ENCODE results near the gene MAP4K4. TPM values are rescaled to one million over a fixed set of nuclear protein-coding genes. Genes with fewer than 3 reads are reported as not detected.

Gene MAP4K4
- total RNA-seq, 1 experiment from 2014 or later, result 132 TPM

- H2BK120ac ChIP-seq (ENCODE audit: low read depth, low read length, poor library complexity, severe bottlenecking), result no peak overlapping the region
- H2BK5ac ChIP-seq (ENCODE audit: insufficient read length, low read length), result no peak overlapping the region
- no peak overlapping the region for H2BK15ac ChIP-seq (ENCODE audit: low read depth, low read length)
- H2BK12ac ChIP-seq (ENCODE audit: insufficient read length, low read depth, low read length), result no peak overlapping the region
- no peaks in the 10 kb centered on the region for H3K9me3 ChIP-seq (ENCODE audit: control insufficient read depth, low read depth, low read length)
- H4K5ac ChIP-seq (ENCODE audit: insufficient read length, low read depth, low read length), result no peak overlapping the region
- no peak overlapping the region for H4K91ac ChIP-seq (ENCODE audit: insufficient read length, low read depth, low read length)
- no CpG with 5 or more reads among the region's 1 CpG for WGBS (ENCODE audit: extremely low coverage, insufficient read length, low lambda C conversion rate)
- no peak overlapping the region for H3K56ac ChIP-seq (ENCODE audit: insufficient read length, low read depth, low read length)
- Mint-ChIP-seq H3K4me1 (peaks cover 62 to 63% of the 10 kb centered on the region in 2 experiments), H3K4me3 (no peak overlapping the region), H3K27me3 (ENCODE audit: low read depth) (no peaks in the 10 kb centered on the region), H3K36me3 (ENCODE audit: insufficient read depth in 1 of 3, low read depth in 3 of 3) (peaks cover 3 to 13% (median 4%) of the 10 kb centered on the region in 3 experiments), H3K9me3 (no peaks in the 10 kb centered on the region), H3K27ac (no peak overlapping the region)
- H3K79me2 ChIP-seq (ENCODE audit: insufficient read depth, low read length), result peaks cover 24% of the 10 kb centered on the region
- no peaks in the 10 kb centered on the region for H4K20me1 ChIP-seq (ENCODE audit: control insufficient read depth, insufficient read depth, insufficient read length)
- H3K14ac ChIP-seq (ENCODE audit: insufficient read depth, low read length), result no peak overlapping the region
- no peaks in the 10 kb centered on the region for H3K27me3 ChIP-seq (ENCODE audit: insufficient read depth, low read length)
- H2AFZ ChIP-seq (ENCODE audit: low read length), result no peak overlapping the region
- TF ChIP-seq CTCF (conservative IDR thresholded peaks at IDR 0.05), result no peak
- no peak overlapping the region for H2BK20ac ChIP-seq (ENCODE audit: low read depth, low read length, poor library complexity, severe bottlenecking)
- H3K4me1 ChIP-seq (ENCODE audit: insufficient read depth, low read length), result peaks cover 6% of the 10 kb centered on the region; the same call in 1 of the 2 replicates
- no peak overlapping the region for H2AK5ac ChIP-seq (ENCODE audit: insufficient read length, low read length)
- H3T11ph ChIP-seq (ENCODE audit: low read length), result no peak overlapping the region
- no peak overlapping the region for H3K23ac ChIP-seq (ENCODE audit: insufficient read length, low read depth, low read length)
- H3K4me2 ChIP-seq (ENCODE audit: insufficient read depth, insufficient read length, low read length), result no peak overlapping the region
- H3K18ac ChIP-seq (ENCODE audit: insufficient read length, low read depth, low read length), result no peak overlapping the region
- H3K79me1 ChIP-seq (ENCODE audit: insufficient read depth, low read depth, low read length, poor library complexity, severe bottlenecking), result peaks cover 3% of the 10 kb centered on the region
- no peaks in the 10 kb centered on the region for H3K23me2 ChIP-seq (ENCODE audit: insufficient read length, low read depth, low read length, poor library complexity, severe bottlenecking)
- no peak overlapping the region for H3K27ac ChIP-seq (ENCODE audit: insufficient read length, low read depth, low read length)
- no peak overlapping the region for H3K9ac ChIP-seq (ENCODE audit: extremely low read depth, insufficient read length, low read length)
- H3K4ac ChIP-seq (ENCODE audit: low read depth, low read length), result no peak overlapping the region
- H4K8ac ChIP-seq (replicated peaks; ENCODE audit: insufficient read length, low read depth, low read length), result no peak overlapping the region
- DNase-seq, result no peak
Observed at GRCh38 chr2:101744832-101745231, 47.3 kb downstream of the MAP4K4 start.

Data from H9 (cell line).